ENCODE results near the gene NSA2. TPM values are rescaled to one million over a fixed set of nuclear protein-coding genes. Genes with fewer than 3 reads are reported as not detected.

The NSA2 gene
- total RNA-seq, 1 experiment from 2014 or later, result 108 TPM

- no TSS peak for BruUV-seq (replicated peaks)
- peaks cover 5 to 9% of the 10 kb centered on the region in 2 experiments; a peak in 3 of 4 replicates for H3K36me3 ChIP-seq (ENCODE audit: control insufficient read depth in 1 of 2, insufficient read depth in 2 of 2, low read length in 2 of 2)
- RAD21 ChIA-PET (ENCODE audit: low non-redundant PET in 1 of 2, low total read pairs in 2 of 2, uncharacterized antibody in 2 of 2, unreplicated experiment in 2 of 2), result no interaction called here
- H3K9me2 ChIP-seq (ENCODE audit: insufficient read depth), result no peaks in the 10 kb centered on the region
- no peak overlapping the region for H2AFZ ChIP-seq (ENCODE audit: low read depth, low read length, poor library complexity, severe bottlenecking)
- no peak for DNase-seq (ENCODE audit: low read depth, low spot score)
- no peak overlapping the region for H3K4me3 ChIP-seq (replicated peaks in 1 of 2; ENCODE audit: low read depth in 1 of 2, low read length in 2 of 2)
- H3K9ac ChIP-seq (ENCODE audit: low read length), result no peak overlapping the region
- no peak overlapping the region for H3K27ac ChIP-seq (ENCODE audit: low read depth, low read length)
- H3K9me3 ChIP-seq (ENCODE audit: control insufficient read depth in 1 of 2, insufficient read depth in 1 of 2, low read depth in 1 of 2, low read length in 2 of 2), result no peaks in the 10 kb centered on the region
- no peak; the same call in 1 of the 2 replicates for ATAC-seq
- POLR2A ChIA-PET, result interaction anchor here (1.3 kb wide), 1 partner anchor 32 kb away, joined by 3 read pairs; the partner anchor contains the start of genes GFM2 and NSA2
- intact Hi-C loops (cut with micrococcal nuclease), result no loop called here
- peaks cover 0 to 12% of the 10 kb centered on the region in 2 experiments; a peak in 2 of 4 replicates for H3K4me1 ChIP-seq (ENCODE audit: control insufficient read depth in 1 of 2, insufficient read depth in 2 of 2, low read length in 2 of 2)
- H3K79me2 ChIP-seq (ENCODE audit: insufficient read depth, low read length), result no peaks in the 10 kb centered on the region
- no peaks in the 10 kb centered on the region for H4K20me1 ChIP-seq (ENCODE audit: insufficient read depth)
- no peaks in the 10 kb centered on the region for H3K27me3 ChIP-seq (ENCODE audit: insufficient read depth, low read length)
- H3K4me2 ChIP-seq (ENCODE audit: low read length), result no peak overlapping the region
- TF ChIP-seq CTCF (IDR thresholded peaks at IDR 0.05 in 2 of 3, conservative IDR thresholded peaks at IDR 0.05 in 1 of 3; ENCODE audit: borderline replicate concordance in 1 of 3, insufficient read depth in 1 of 3, low read depth in 2 of 3, low read length in 2 of 3), result no peak
- no peak for TF ChIP-seq EZH2phosphoT487 (IDR thresholded peaks at IDR 0.05; ENCODE audit: borderline replicate concordance)
- no peak for TF ChIP-seq ATF3 (IDR thresholded peaks at IDR 0.05)
- no peak for TF ChIP-seq SRF (IDR thresholded peaks at IDR 0.05; ENCODE audit: low read depth)
- TF ChIP-seq CEBPB (IDR thresholded peaks at IDR 0.05; ENCODE audit: low read depth), result no peak
- TF ChIP-seq REST (IDR thresholded peaks at IDR 0.05; ENCODE audit: low read depth), result no peak
- no peak for TF ChIP-seq SP1 (IDR thresholded peaks at IDR 0.05; ENCODE audit: low read depth)
- no peak for TF ChIP-seq EZH2 (IDR thresholded peaks at IDR 0.05)
- TF ChIP-seq MAX (IDR thresholded peaks at IDR 0.05), result no peak
- no peak for TF ChIP-seq ZFX (IDR thresholded peaks at IDR 0.05)
- no peak for TF ChIP-seq RAD21 (IDR thresholded peaks at IDR 0.05; ENCODE audit: low read depth)
- TF ChIP-seq ZNF274 (IDR thresholded peaks at IDR 0.05; ENCODE audit: low read depth, low read length), result no peak
- CTCF ChIA-PET, result no interaction called here
Measured at GRCh38 chr5:74798977-74799911, 32.2 kb downstream of the NSA2 start.

Data from HCT116 (cell line).